Measurements from ENCODE around the gene AFP. TPM values are rescaled to one million over a fixed set of nuclear protein-coding genes. Genes with fewer than 3 reads are reported as not detected.

Gene AFP
- polyA plus RNA-seq, 1 experiment = 0.23 TPM

DNA sequence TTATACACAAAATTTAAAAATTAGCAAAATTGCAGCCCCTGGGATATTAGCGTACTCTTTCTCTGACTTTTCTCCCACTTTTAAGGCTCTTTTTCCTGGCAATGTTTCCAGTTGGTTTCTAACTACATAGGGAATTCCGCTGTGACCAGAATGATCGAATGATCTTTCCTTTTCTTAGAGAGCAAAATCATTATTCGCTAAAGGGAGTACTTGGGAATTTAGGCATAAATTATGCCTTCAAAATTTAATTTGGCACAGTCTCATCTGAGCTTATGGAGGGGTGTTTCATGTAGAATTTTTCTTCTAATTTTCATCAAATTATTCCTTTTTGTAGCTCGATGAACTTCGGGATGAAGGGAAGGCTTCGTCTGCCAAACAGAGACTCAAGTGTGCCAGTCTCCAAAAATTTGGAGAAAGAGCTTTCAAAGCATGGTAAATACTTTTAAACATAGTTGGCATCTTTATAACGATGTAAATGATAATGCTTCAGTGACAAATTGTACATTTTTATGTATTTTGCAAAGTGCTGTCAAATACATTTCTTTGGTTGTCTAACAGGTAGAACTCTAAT, 26.0 kb upstream of the AFP start:
- POLR2A ChIA-PET = no interaction called here

DNA sequence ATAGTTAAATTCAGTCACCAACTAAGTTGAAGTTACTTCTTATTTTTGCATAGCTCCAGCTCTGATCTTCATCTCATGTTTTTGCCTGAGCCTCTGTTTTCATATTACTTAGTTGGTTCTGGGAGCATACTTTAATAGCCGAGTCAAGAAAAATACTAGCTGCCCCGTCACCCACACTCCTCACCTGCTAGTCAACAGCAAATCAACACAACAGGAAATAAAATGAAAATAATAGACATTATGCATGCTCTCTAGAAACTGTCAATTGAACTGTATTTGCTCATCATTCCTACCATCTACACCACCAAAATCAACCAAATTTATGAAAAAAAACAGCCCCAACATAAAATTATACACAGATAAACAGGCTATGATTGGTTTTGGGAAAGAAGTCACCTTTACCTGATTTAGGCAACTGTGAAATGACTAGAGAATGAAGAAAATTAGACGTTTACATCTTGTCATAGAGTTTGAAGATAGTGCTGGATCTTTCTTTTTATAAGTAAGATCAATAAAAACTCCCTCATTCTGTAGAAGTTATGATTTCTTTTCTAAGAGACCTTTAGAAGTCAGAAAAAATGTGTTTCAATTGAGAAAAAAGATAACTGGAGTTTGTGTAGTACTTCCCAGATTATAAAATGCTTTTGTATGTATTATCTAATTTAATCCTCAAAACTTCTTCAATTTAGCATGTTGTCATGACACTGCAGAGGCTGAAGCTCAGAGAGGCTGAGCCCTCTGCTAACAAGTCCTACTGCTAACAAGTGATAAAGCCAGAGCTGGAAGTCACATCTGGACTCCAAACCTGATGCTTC, 24.9 kb upstream of the AFP start:
- TF ChIP-seq, protein P1, sequence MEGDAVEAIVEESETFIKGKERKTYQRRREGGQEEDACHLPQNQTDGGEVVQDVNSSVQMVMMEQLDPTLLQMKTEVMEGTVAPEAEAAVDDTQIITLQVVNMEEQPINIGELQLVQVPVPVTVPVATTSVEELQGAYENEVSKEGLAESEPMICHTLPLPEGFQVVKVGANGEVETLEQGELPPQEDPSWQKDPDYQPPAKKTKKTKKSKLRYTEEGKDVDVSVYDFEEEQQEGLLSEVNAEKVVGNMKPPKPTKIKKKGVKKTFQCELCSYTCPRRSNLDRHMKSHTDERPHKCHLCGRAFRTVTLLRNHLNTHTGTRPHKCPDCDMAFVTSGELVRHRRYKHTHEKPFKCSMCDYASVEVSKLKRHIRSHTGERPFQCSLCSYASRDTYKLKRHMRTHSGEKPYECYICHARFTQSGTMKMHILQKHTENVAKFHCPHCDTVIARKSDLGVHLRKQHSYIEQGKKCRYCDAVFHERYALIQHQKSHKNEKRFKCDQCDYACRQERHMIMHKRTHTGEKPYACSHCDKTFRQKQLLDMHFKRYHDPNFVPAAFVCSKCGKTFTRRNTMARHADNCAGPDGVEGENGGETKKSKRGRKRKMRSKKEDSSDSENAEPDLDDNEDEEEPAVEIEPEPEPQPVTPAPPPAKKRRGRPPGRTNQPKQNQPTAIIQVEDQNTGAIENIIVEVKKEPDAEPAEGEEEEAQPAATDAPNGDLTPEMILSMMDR (IDR thresholded peaks at IDR 0.05; ENCODE audit: insufficient read depth, low read depth, low read length) = no peak
- no peak for DNase-seq (ENCODE audit: low read depth)
- POLR2A ChIA-PET = no interaction called here
- no peak overlapping the region for H3K4me3 ChIP-seq (ENCODE audit: low read depth, low read length)
- H3K36me3 ChIP-seq (ENCODE audit: control insufficient read depth, insufficient read depth, low read length) = no peaks in the 10 kb centered on the region
- CTCF ChIA-PET = interaction anchor here (1.0 kb wide), 1 partner anchor 243 kb away, joined by 3 read pairs; no protein-coding TSS in a partner anchor
- H3K27me3 ChIP-seq (ENCODE audit: control insufficient read depth, insufficient read depth, low read length) = 0 out of 2 replicates have a peak, but pooled peaks cover 1% of the 10 kb centered on the region

More for the DNA sequence above, 26.0 kb upstream of the AFP start:
- Histone ChIP-seq H3K36me3 (ENCODE audit: control insufficient read depth, insufficient read depth, low read length) (no peaks in the 10 kb centered on the region), H3K4me3 (ENCODE audit: low read depth, low read length) (no peak overlapping the region), H3K27me3 (ENCODE audit: control insufficient read depth, insufficient read depth, low read length) (0 out of 2 replicates have a peak, but pooled peaks cover 1% of the 10 kb centered on the region)
- no peak for DNase-seq (ENCODE audit: low read depth)
- CTCF ChIA-PET = no interaction called here
- TF ChIP-seq, protein P1 (IDR thresholded peaks at IDR 0.05; ENCODE audit: insufficient read depth, low read depth, low read length) = no peak

DNA sequence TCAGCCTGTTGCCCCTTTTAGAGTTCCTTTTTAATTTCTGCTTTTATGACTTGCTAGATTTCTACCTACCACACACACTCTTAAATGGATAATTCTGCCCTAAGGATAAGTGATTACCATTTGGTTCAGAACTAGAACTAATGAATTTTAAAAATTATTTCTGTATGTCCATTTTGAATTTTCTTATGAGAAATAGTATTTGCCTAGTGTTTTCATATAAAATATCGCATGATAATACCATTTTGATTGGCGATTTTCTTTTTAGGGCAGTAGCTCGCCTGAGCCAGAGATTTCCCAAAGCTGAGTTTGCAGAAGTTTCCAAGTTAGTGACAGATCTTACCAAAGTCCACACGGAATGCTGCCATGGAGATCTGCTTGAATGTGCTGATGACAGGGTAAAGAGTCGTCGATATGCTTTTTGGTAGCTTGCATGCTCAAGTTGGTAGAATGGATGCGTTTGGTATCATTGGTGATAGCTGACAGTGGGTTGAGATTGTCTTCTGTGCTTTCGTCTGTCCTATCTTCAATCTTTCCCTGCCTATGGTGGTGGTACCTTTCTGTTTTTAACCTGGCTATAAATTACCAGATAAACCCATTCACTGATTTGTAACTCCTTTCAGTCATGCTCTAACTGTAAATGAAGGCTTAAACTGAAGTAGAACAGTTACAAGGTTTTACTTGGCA, 24.1 kb upstream of the AFP start:
- DNase-seq (ENCODE audit: low read depth) = no peak
- ChIA-PET CTCF (interaction anchor here (1.0 kb wide), 1 partner anchor 242 kb away, joined by 3 read pairs; no protein-coding TSS in a partner anchor), POLR2A (no interaction called here)
- Histone ChIP-seq H3K36me3 (ENCODE audit: control insufficient read depth, insufficient read depth, low read length) (no peaks in the 10 kb centered on the region), H3K4me3 (ENCODE audit: low read depth, low read length) (no peak overlapping the region), H3K27me3 (ENCODE audit: control insufficient read depth, insufficient read depth, low read length) (0 out of 2 replicates have a peak, but pooled peaks cover 1% of the 10 kb centered on the region)
- TF ChIP-seq, protein P1 (IDR thresholded peaks at IDR 0.05; ENCODE audit: insufficient read depth, low read depth, low read length) = no peak

DNA sequence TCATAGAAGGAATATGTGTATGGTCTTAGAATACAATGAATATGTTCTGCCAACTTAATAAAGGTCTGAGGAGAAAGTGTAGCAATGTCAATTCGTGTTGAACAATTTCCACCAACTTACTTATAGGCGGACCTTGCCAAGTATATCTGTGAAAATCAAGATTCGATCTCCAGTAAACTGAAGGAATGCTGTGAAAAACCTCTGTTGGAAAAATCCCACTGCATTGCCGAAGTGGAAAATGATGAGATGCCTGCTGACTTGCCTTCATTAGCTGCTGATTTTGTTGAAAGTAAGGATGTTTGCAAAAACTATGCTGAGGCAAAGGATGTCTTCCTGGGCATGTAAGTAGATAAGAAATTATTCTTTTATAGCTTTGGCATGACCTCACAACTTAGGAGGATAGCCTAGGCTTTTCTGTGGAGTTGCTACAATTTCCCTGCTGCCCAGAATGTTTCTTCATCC, 22.7 kb upstream of the AFP start:
- ChIA-PET CTCF (interaction anchor here (1.6 kb wide), 1 partner anchor 21 kb away, joined by 4 read pairs; no protein-coding TSS in a partner anchor), POLR2A (no interaction called here)
- Histone ChIP-seq H3K27me3 (ENCODE audit: control insufficient read depth, insufficient read depth, low read length) (0 out of 2 replicates have a peak, but pooled peaks cover 1% of the 10 kb centered on the region), H3K4me3 (ENCODE audit: low read depth, low read length) (no peak overlapping the region), H3K36me3 (ENCODE audit: control insufficient read depth, insufficient read depth, low read length) (no peaks in the 10 kb centered on the region)
- DNase-seq (ENCODE audit: low read depth) = no peak
- TF ChIP-seq, protein P1 (IDR thresholded peaks at IDR 0.05; ENCODE audit: insufficient read depth, low read depth, low read length) = no peak

DNA sequence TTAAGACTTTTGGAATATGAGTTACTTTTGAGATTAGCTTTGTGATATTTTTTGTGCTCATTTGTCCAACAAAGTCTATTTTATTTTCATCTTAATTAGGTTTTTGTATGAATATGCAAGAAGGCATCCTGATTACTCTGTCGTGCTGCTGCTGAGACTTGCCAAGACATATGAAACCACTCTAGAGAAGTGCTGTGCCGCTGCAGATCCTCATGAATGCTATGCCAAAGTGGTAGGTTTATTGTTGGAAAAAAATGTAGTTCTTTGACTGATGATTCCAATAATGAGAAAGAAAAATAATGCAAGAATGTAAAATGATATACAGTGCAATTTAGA, 21.1 kb upstream of the AFP start:
- DNase-seq (ENCODE audit: low read depth) = no peak
- TF ChIP-seq, protein P1 (IDR thresholded peaks at IDR 0.05; ENCODE audit: insufficient read depth, low read depth, low read length) = no peak
- Histone ChIP-seq H3K27me3 (ENCODE audit: control insufficient read depth, insufficient read depth, low read length) (no peaks in the 10 kb centered on the region), H3K4me3 (ENCODE audit: low read depth, low read length) (no peak overlapping the region), H3K36me3 (ENCODE audit: control insufficient read depth, insufficient read depth, low read length) (no peaks in the 10 kb centered on the region)
- ChIA-PET CTCF (interaction anchor here (0.6 kb wide), 1 partner anchor 1370 kb away, joined by 3 read pairs; no protein-coding TSS in a partner anchor), POLR2A (no interaction called here)
